ENCODE measurements around the gene RTN4. TPM values are rescaled to one million over a fixed set of nuclear protein-coding genes. Genes with fewer than 3 reads are reported as not detected.

RTN4 gene
- total RNA-seq, 1 experiment from 2014 or later, result 394 TPM

GRCh38 chr2:54948120-54948519 lies 102.1 kb downstream of the RTN4 start:
- Mint-ChIP-seq H3K27ac (ENCODE audit: unreplicated experiment) (no peak overlapping the region), H3K36me3 (ENCODE audit: insufficient read depth, unreplicated experiment) (no peaks in the 10 kb centered on the region), H3K4me3 (ENCODE audit: low read depth, unreplicated experiment) (no peak overlapping the region), H3K4me1 (ENCODE audit: low read depth, unreplicated experiment) (no peaks in the 10 kb centered on the region), H3K27me3 (ENCODE audit: unreplicated experiment) (peaks cover 35% of the 10 kb centered on the region), H3K9me3 (ENCODE audit: low read depth, unreplicated experiment) (no peaks in the 10 kb centered on the region)
- intact Hi-C loops (cut with micrococcal nuclease; ENCODE audit: unreplicated experiment), result no loop called here
- CTCF ChIA-PET, result no interaction called here
- TF ChIP-seq CTCF (IDR thresholded peaks at IDR 0.05; ENCODE audit: unreplicated experiment), result no peak
- BruUV-seq (replicated peaks), result no TSS peak
- DNase-seq, result no peak

GRCh38 chr2:54947646-54948045 lies 102.6 kb downstream of the RTN4 start:
- CTCF ChIA-PET, result no interaction called here

GRCh38 chr2:54947136-54947535 lies 103.1 kb downstream of the RTN4 start:
- Mint-ChIP-seq H3K36me3 (ENCODE audit: insufficient read depth, unreplicated experiment) (no peaks in the 10 kb centered on the region), H3K27ac (ENCODE audit: unreplicated experiment) (no peak overlapping the region), H3K4me3 (ENCODE audit: low read depth, unreplicated experiment) (no peak overlapping the region), H3K9me3 (ENCODE audit: low read depth, unreplicated experiment) (no peaks in the 10 kb centered on the region), H3K4me1 (ENCODE audit: low read depth, unreplicated experiment) (no peaks in the 10 kb centered on the region), H3K27me3 (ENCODE audit: unreplicated experiment) (peaks cover 35% of the 10 kb centered on the region)
- no TSS peak for BruUV-seq (replicated peaks)
- TF ChIP-seq CTCF (IDR thresholded peaks at IDR 0.05; ENCODE audit: unreplicated experiment), result no peak
- CTCF ChIA-PET, result no interaction called here
- no peak for DNase-seq
- intact Hi-C loops (cut with micrococcal nuclease; ENCODE audit: unreplicated experiment), result no loop called here

More at GRCh38 chr2:54947646-54948045, 102.6 kb downstream of the RTN4 start:
- H3K27ac Mint-ChIP-seq (ENCODE audit: unreplicated experiment), result no peak overlapping the region
- intact Hi-C loops (cut with micrococcal nuclease; ENCODE audit: unreplicated experiment), result no loop called here
- no peaks in the 10 kb centered on the region for H3K4me1 Mint-ChIP-seq (ENCODE audit: low read depth, unreplicated experiment)
- no peak for TF ChIP-seq CTCF (IDR thresholded peaks at IDR 0.05; ENCODE audit: unreplicated experiment)
- DNase-seq, result no peak
- no peak overlapping the region for H3K4me3 Mint-ChIP-seq (ENCODE audit: low read depth, unreplicated experiment)
- H3K36me3 Mint-ChIP-seq (ENCODE audit: insufficient read depth, unreplicated experiment), result no peaks in the 10 kb centered on the region
- BruUV-seq (replicated peaks), result no TSS peak
- H3K9me3 Mint-ChIP-seq (ENCODE audit: low read depth, unreplicated experiment), result no peaks in the 10 kb centered on the region
- H3K27me3 Mint-ChIP-seq (ENCODE audit: unreplicated experiment), result peaks cover 35% of the 10 kb centered on the region

GRCh38 chr2:54946220-54946805 lies 103.9 kb downstream of the RTN4 start:
- intact Hi-C loops (cut with micrococcal nuclease; ENCODE audit: unreplicated experiment), result no loop called here
- CTCF ChIA-PET, result no interaction called here

More at GRCh38 chr2:54946220-54946805, 103.9 kb downstream of the RTN4 start:
- peaks cover 35% of the 10 kb centered on the region for H3K27me3 Mint-ChIP-seq (ENCODE audit: unreplicated experiment)
- DNase-seq, result no peak
- BruUV-seq (replicated peaks), result no TSS peak
- no peak for TF ChIP-seq CTCF (IDR thresholded peaks at IDR 0.05; ENCODE audit: unreplicated experiment)
- no peak overlapping the region for H3K27ac Mint-ChIP-seq (ENCODE audit: unreplicated experiment)
- H3K4me1 Mint-ChIP-seq (ENCODE audit: low read depth, unreplicated experiment), result no peaks in the 10 kb centered on the region
- H3K4me3 Mint-ChIP-seq (ENCODE audit: low read depth, unreplicated experiment), result no peak overlapping the region
- H3K9me3 Mint-ChIP-seq (ENCODE audit: low read depth, unreplicated experiment), result no peaks in the 10 kb centered on the region
- no peaks in the 10 kb centered on the region for H3K36me3 Mint-ChIP-seq (ENCODE audit: insufficient read depth, unreplicated experiment)
